ENCODE data around the gene PVALB.

PVALB gene

DNA sequence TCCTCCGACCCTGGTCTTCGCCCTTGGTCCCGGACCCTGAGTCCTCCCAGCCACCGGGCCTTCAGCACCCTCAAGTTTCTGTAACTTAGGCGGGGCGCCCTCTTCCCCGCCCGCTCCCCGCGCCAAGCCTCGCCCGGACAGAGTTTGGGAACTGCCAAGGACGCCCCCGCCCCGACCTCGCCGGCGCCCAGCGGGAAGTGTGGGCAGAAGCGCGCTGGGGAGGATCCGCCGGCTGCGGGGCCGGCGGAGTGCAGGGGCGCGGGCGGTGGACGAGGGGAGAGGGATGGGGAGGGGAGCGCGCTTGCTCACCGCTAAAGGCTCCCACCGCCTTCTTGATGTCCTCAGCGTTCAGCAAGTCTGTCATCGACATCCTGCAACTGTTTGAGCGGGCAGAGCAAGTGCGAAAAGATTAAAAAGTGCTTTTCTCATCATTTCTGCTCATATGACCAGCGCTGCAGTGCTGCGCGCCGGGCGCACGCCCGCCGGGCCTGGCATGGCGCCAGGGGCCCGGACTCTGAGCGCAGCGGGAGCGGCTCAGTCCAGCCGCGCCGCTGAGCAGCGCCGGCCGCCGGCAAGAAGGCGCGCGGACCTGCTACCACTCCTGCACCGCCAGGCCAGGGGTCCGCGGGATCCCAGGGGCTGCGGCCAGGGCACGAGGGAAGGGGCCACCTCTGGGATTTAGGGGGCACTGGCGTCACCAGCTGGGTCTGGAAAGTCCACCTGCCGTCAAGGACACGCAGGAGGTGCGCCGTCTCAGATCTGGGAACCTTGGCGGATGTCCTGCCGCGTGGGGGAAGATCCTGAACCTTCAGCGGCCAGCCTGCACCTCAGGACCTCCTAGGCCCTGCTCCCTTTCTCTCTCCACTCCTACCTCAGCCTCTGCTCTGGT lies at the start of gene PVALB:
TSS of gene PVALB (minus strand) at position 400 of the 889 bp plus-strand sequence. CDS start at position 370, 30 bp downstream.
- no peak for DNase-seq (ENCODE audit: low read depth, low spot score)

- DNase-seq (ENCODE audit: low read depth, low spot score), result no peak
Measured at GRCh38 chr22:36865346-36865745, 48.5 kb upstream of the PVALB start.

DNA sequence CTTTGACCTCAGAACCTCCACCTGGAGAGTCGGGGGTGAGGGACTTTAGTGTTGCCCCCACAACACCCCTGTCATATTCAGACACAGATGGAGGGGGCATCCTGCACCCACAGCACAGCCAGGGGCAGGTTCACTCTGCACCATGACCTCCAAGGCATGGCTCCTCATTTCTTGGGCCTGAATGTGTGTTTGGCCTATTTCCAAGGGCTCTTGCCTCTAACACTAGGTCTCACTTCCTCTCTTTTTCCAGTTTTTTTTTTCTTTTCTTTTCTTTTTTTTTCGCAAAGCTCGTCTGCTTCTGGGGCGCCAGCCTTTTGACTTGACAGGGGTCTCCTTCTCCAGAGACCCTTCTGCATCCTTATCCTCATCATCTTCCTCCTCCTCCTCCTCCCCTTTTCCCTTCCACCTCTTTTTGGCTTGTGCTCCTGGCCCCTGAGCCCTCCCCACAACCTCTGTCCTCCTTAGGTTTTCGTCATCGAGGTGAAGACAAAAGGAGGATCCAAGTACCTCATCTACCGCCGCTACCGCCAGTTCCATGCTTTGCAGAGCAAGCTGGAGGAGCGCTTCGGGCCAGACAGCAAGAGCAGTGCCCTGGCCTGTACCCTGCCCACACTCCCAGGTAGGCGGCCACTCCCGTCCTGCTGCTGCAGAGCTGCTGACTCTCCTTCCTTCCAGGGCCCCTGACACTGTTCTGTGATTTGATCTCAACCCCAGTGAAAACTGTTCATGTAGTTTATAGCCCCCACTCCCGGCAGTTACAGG lies 47.8 kb upstream of the PVALB start:
- no peak for DNase-seq (ENCODE audit: low read depth, low spot score)

DNA sequence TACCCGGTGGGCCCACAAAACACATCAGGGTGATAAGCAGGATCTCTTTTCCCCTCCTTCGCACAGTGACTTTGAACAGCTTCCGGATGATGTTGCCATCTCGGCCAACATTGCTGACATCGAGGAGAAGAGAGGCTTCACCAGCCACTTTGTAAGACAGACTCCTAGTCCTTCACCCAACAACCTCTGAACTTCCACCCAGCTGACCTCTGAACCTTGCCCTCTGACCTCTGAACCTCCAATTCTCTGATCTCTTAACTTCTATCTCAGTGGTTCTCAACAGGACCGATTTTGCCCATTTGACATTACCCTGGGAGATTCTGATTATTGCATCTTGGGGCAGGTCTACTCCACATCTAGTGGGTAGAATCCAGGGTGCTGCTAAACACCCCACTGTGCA lies 47.1 kb upstream of the PVALB start:
- no peak for DNase-seq (ENCODE audit: low read depth, low spot score)

GRCh38 chr22:36863281-36863680 lies 46.4 kb upstream of the PVALB start:
- DNase-seq (ENCODE audit: low read depth, low spot score), result no peak

DNA sequence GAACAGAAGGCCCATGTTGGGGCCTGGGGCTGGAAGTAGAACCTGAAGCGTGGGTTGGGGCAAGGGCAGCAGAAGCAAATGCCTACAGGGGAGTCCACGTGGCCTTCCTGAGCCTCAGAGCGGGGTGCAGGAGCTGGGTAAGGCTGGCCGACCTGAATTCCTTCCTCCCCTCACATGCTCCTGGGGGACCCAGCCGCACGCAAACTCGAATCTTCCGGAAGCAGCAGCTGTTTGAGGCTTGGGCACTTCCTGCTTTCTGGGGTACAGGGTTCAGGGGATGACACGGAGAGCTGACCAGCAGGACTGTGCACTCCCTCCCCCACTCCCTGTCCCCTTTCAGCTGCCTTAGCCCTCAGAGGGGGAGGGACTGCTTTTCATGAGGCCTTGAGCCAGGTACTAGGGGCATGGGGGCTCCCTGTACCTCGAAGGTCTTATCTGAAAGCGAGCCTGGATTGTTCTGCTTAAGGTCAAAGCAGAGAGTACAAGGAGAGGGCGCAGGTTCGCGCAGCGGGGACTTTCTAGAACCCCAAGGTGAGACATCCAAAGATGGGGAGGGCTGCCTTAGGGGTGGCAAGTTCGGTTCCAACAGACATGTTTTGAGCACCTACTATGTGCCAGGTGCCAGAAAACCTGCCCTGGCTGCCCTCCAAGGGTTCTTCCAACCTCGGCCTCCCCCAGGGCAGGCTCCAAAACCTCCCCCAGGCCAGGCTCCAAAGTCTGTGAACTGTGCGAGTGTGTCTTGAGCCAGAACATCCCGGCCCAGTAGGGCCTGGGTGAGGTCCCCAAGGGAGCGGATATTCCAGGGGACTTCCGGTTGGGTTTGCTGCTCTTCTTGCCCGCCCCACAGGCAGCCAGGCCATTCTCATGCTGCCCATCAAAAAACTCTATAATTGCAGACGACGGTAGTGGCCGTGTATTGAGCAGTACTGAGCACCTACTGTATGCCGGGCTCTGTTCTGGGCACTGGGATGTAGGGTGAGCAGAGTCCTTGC lies 45.7 kb upstream of the PVALB start:
- no peak for DNase-seq (ENCODE audit: low read depth, low spot score)

DNA sequence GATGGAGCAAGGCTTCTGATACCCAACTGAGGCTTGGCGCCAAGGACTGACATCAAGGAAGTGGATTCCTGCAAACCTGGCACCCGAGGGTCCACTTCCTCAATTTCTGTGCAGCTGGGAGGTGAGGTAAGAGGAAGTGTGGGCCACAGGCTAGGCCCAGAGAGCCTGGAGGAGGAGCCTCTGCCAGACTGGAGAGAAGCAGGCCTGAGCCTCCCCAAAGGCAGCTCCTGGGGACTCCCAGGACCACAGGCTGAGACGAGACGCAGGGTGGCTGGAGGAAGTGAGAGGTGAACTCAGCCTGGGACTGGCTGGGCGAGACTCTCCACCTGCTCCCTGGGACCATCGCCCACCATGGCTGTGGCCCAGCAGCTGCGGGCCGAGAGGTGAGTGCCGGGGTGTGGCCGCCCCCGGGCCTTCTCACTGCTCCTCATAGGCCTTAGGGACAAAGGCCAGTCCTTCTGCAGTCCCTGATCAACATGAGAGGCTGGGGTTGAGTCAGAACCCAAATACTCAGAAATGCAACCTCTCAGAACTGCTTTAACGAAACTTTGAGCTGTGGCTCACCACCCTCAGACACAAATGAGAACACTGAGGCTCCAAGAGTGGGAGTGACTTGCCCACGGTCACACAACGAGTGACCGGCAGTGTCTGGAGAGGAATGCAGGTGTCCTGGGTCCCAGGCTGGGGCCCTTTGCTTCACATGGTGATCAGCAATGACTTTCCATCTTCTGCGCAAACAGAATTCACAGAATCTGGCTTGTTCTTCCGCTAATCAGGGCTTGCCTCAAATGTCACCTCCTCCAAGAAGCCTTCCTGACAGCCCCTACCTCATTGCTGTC lies 44.2 kb upstream of the PVALB start, which contains the start of gene NCF4:
TSS of gene NCF4 (plus strand) at position 186 of the 839 bp plus-strand sequence. CDS start at position 352, 166 bp downstream.
- no peak for DNase-seq (ENCODE audit: low read depth, low spot score)

DNA sequence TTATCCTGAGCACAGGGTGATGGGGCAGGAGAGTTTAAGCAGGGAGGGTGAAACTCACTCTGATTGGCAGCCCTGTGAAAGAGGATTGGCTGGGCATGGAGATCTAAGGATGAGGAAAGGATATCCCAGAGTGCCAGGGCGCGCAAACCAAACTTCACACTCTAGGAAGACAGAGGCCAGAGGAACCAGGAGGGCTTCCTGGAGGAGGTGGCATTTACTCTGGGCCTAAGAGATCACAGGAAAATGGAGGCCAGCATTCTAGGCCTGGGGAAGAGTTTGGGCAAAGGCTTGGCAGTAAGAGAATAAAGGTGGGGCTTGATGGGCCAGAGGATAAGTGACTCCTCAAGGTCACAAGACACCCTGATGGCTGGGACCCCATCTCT lies 43.6 kb upstream of the PVALB start:
- no peak for DNase-seq (ENCODE audit: low read depth, low spot score)

- no peak for DNase-seq (ENCODE audit: low read depth, low spot score)
Measured at GRCh38 chr22:36860017-36860416, 43.2 kb upstream of the PVALB start.

GRCh38 chr22:36858966-36859365 lies 42.1 kb upstream of the PVALB start:
- no peak for DNase-seq (ENCODE audit: low read depth, low spot score)

DNA sequence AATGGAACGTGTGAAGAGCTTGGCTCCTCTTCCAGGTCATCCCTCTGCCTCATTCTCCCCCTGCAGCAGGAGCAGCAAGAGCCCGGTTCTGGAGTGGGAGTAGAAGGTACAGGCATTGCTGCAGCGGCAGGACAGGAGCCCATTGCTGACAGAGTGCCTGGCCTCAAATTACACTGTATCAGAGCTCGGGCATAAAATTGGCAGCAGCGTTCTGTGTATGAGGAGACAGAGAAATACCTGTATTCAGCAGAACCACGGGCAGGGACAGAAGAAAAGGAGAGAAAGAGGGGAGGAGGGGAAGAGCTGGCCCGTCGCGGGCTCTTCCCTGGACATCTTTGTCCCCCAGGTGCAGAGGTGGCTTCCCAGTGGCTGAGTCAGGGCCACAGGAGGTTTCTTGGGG lies 41.3 kb upstream of the PVALB start:
- no peak for DNase-seq (ENCODE audit: low read depth, low spot score)

DNA sequence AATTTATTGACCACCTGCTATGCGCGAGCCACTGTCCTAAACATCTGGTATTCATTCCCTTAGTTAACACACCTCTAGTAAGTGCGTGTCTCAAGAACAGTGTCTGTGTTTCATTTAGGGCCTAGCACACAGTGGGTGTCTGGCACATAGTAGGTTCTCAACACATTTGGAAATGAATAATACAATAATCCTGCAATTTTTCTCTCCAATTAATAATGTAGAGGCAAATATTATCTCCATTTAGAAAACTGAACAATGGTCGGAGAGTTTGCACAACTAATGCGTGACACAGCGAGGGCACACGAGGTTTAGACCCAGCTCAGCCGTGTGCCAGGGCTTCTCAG lies 39.9 kb upstream of the PVALB start:
- no peak for DNase-seq (ENCODE audit: low read depth, low spot score)

- DNase-seq (ENCODE audit: low read depth, low spot score), result peak; percentile 57
Measured at GRCh38 chr22:36856121-36856791, 39.4 kb upstream of the PVALB start.

DNA sequence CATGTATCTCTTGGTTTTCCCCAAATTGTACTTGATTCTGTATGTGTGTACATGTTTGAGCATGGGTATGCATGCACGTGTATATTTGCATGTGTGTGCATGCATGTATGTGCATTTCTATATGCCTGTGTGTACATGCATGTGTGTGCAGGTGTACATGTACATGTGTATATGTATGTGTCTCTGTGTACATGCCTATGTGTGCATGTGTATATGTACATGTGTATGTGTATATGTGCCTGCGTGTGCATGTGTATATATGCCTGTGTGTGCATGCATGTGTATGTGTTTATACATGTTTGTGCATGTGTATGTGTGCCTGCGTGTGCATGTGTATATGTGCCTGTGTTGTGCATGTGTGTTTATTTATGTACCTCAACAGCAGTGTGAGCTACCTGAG lies 38.6 kb upstream of the PVALB start:
- no peak for DNase-seq (ENCODE audit: low read depth, low spot score)

GRCh38 chr22:36853407-36854099 lies 36.7 kb upstream of the PVALB start:
- no peak for DNase-seq (ENCODE audit: low read depth, low spot score)

GRCh38 chr22:36852056-36852973 lies 35.5 kb upstream of the PVALB start:
- DNase-seq (ENCODE audit: low read depth, low spot score), result no peak

- DNase-seq (ENCODE audit: low read depth, low spot score), result no peak
Measured at GRCh38 chr22:36850682-36851081, 33.8 kb upstream of the PVALB start.

DNA sequence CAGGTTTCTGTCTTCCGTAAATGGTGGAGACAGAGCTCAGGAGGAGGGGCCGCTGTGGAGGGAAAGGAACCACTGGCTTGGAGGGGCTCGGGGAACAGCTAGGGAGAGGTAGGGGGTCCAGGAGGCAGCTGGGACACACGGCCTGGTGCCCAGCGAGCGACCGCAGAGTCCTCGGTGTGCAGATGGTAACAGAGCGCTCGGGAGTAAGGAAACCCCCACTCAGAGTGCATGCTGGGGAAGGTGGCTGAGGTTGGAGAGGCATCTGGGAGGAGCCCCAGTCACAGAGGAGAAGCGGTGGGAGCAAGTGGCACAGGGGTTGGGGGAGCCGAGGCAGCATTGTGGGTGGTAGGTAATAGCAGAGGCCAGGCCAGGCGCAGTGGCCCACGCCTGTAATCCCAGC lies 33.2 kb upstream of the PVALB start:
- no peak for DNase-seq (ENCODE audit: low read depth, low spot score)

Data from iPS DF 19.7 (cell line).